Gastrocnemius medialis (tissue), 4 donors: ENCODE data around the gene CCR1. TPM values are rescaled to one million over a fixed set of nuclear protein-coding genes. Genes with fewer than 3 reads are reported as not detected.

Experiments
- ATAC-seq, 2 donors: fragments of 150-250 bp; one replicate each; pipeline ENCODE4 v1.9.1; 2016
- DNase-seq, 2 donors: peaks; one replicate each; pipeline ENCODE4 v3.0.0-alpha.2; 2019
- H3K27ac ChIP-seq, 4 donors: fragments of 200-600 bp; sonication (generic); 1 replicate in 1 of 4; 2 replicates in 3 of 4; pipeline ENCODE4 v1.5.1; 2016 to 2018; ENCODE audit warnings: mild to moderate bottlenecking in 2 of 4, moderate library complexity in 1 of 4
- H3K27me3 ChIP-seq, 3 donors: fragments of 200-600 bp; sonication (generic) in 2 of 3; 1 replicate in 1 of 3; 2 replicates in 2 of 3; pipeline versions ENCODE4 v1.5.1 to v1.6.0; 2016 to 2019; ENCODE audit warnings: mild to moderate bottlenecking in 1 of 3, moderate library complexity in 1 of 3
- H3K36me3 ChIP-seq, 2 donors: fragments of 200-600 bp; sonication (generic) in 1 of 2; one replicate each; pipeline ENCODE4 v1.5.1; 2017 to 2018
- H3K4me1 ChIP-seq, 2 donors: fragments of 200-600 bp; sonication (generic) in 1 of 2; one replicate each; pipeline ENCODE4 v1.5.1; 2016 to 2017; ENCODE audit warnings: mild to moderate bottlenecking in 2 of 2
- H3K4me3 ChIP-seq, 4 donors: fragments of 200-600 bp; sonication (generic) in 3 of 4; 1 replicate in 1 of 4; 2 replicates in 3 of 4; pipeline ENCODE4 v1.5.1; 2016 to 2019; ENCODE audit warnings: mild to moderate bottlenecking in 2 of 4
- H3K9me3 ChIP-seq, 3 donors: fragments of 200-600 bp; sonication (generic) in 2 of 3; 1 replicate in 1 of 3; 2 replicates in 2 of 3; pipeline ENCODE4 v1.5.1; 2016 to 2019
- CTCF ChIP-seq, 5 experiments: fragments of 450-650 bp in 3 of 5; fragments of 200-600 bp in 2 of 5; sonication (generic) in 2 of 5; IDR thresholded peaks in 4 of 5; conservative IDR thresholded peaks in 1 of 5; 1 replicate in 4 of 5; 2 replicates in 1 of 5; pipeline ENCODE4 v1.5.1; 2016 to 2019; ENCODE audit warnings: antibody characterized with exemption in 5 of 5, mild to moderate bottlenecking in 3 of 5, moderate library complexity in 3 of 5
- POLR2A ChIP-seq, 2 donors: fragments of 450-650 bp; IDR thresholded peaks; one replicate each; pipeline ENCODE4 v1.6.1; 2017; ENCODE audit warnings: antibody characterized with exemption in 2 of 2, mild to moderate bottlenecking in 2 of 2, moderate library complexity in 2 of 2
- in situ Hi-C, 4 donors: fragments of 200-750 bp; cut with MboI; loops; one replicate each; pipeline versions ENCODE4 v1.15.0 to v1.8.0; 2017; ENCODE audit warnings: low sequenced_read_pairs in 4 of 4
- intact Hi-C: fragments of 100-400 bp; cut with DNase I; formaldehyde crosslinking; loops from one replicate; pipeline ENCODE4 v1.15.1; 2023; ENCODE audit warnings: low total_unique reads
- total RNA-seq, 4 donors: library from RNA; depleted of rRNA; stranded (reverse); fragments of >200 nt; gene quantifications; one replicate each; pipeline versions ENCODE4 v1.1.0 to v1.2.3, GENCODE V29; 2016

CCR1 gene
- total RNA-seq, 4 donors from 2014 or later, result 0.53 to 2.3 (median 1.9) TPM

- Histone ChIP-seq H3K4me1 (no peaks in the 10 kb centered on the region), H3K4me3 (no peak overlapping the region), H3K27me3 (no peaks in the 10 kb centered on the region), H3K9me3 (no peaks in the 10 kb centered on the region), H3K27ac (no peak overlapping the region), H3K36me3 (no peaks in the 10 kb centered on the region)
- in situ Hi-C loops (no loop called here), intact Hi-C loops (no loop called here)
- no peak for TF ChIP-seq POLR2A (IDR thresholded peaks at IDR 0.05)
- TF ChIP-seq CTCF (IDR thresholded peaks at IDR 0.05 in 4 of 5, conservative IDR thresholded peaks at IDR 0.05 in 1 of 5), result no peak
- ATAC-seq, result no peak
- DNase-seq, result no peak
Observed at GRCh38 chr3:46187876-46188275, 20.2 kb downstream of the CCR1 start.

GRCh38 chr3:46187341-46187700, 20.8 kb downstream of the CCR1 start:
- in situ Hi-C loops, result no loop called here

GRCh38 chr3:46186471-46187340, 21.4 kb downstream of the CCR1 start:
- no peaks in the 10 kb centered on the region for H3K4me1 ChIP-seq
- no peaks in the 10 kb centered on the region for H3K9me3 ChIP-seq
- TF ChIP-seq CTCF (IDR thresholded peaks at IDR 0.05 in 4 of 5, conservative IDR thresholded peaks at IDR 0.05 in 1 of 5), result no peak
- intact Hi-C loops, result no loop called here
- in situ Hi-C loops, result no loop called here
- DNase-seq, result no peak
- H3K36me3 ChIP-seq, result no peaks in the 10 kb centered on the region
- no peaks in the 10 kb centered on the region for H3K27me3 ChIP-seq
- no peak overlapping the region for H3K27ac ChIP-seq
- ATAC-seq, result no peak
- no peak overlapping the region for H3K4me3 ChIP-seq

More at GRCh38 chr3:46187341-46187700, 20.8 kb downstream of the CCR1 start:
- no peak for TF ChIP-seq CTCF (IDR thresholded peaks at IDR 0.05 in 4 of 5, conservative IDR thresholded peaks at IDR 0.05 in 1 of 5)
- TF ChIP-seq POLR2A (IDR thresholded peaks at IDR 0.05), result no peak
- no peaks in the 10 kb centered on the region for H3K4me1 ChIP-seq
- H3K4me3 ChIP-seq, result no peak overlapping the region
- intact Hi-C loops, result no loop called here
- H3K27ac ChIP-seq, result no peak overlapping the region
- no peak for ATAC-seq
- H3K36me3 ChIP-seq, result no peaks in the 10 kb centered on the region
- H3K9me3 ChIP-seq, result no peaks in the 10 kb centered on the region
- DNase-seq, result no peak
- H3K27me3 ChIP-seq, result no peaks in the 10 kb centered on the region

- Histone ChIP-seq H3K4me1 (no peaks in the 10 kb centered on the region), H3K9me3 (no peaks in the 10 kb centered on the region), H3K27me3 (no peaks in the 10 kb centered on the region), H3K4me3 (no peak overlapping the region), H3K27ac (no peak overlapping the region), H3K36me3 (no peaks in the 10 kb centered on the region)
- DNase-seq (no peak), ATAC-seq (no peak)
- intact Hi-C loops (no loop called here), in situ Hi-C loops (no loop called here)
- TF ChIP-seq POLR2A (IDR thresholded peaks at IDR 0.05), result no peak
- no peak for TF ChIP-seq CTCF (IDR thresholded peaks at IDR 0.05 in 4 of 5, conservative IDR thresholded peaks at IDR 0.05 in 1 of 5)
Observed at GRCh38 chr3:46184469-46184868, 23.6 kb downstream of the CCR1 start.
